ENCODE measurements around the gene AMY2A. TPM values are rescaled to one million over a fixed set of nuclear protein-coding genes. Genes with fewer than 3 reads are reported as not detected.

The AMY2A gene
- total and polyA plus RNA-seq, 9 of the 15 experiments (the other 6 are each of a cell fraction or from before 2014, with no cell fraction given): 0.33 TPM; not detected in 8

DNA sequence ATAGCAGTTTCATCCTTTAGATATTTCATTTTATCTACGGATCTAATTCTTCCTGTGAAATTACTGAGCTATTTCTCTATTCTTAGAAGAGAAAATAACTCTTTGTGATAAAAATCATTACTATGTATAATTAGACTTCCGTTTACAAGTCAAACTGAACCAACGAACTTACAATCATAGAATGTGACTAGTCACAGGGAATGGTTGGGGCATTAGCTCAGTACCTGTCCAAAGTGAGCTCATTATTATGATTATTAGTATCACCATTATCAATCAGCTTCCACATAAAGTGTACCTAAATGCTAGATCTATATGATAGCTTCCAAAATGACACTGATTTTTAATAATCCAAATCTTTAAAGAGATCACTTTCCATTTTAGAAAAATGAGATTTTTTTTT, 33.3 kb upstream of the AMY2A start:
- no peaks in the 10 kb centered on the region for H3K79me2 ChIP-seq (ENCODE audit: control insufficient read depth, insufficient read depth, low read length)
- no peak overlapping the region for H3K9ac ChIP-seq (ENCODE audit: insufficient read depth in 1 of 2, low read depth in 2 of 2, low read length in 2 of 2)
- FAIRE-seq (no peak), ATAC-seq (no peak), DNase-seq (ENCODE audit: extremely low read depth in 1 of 4, low spot score in 3 of 4) (no peak)
- BruUV-seq (replicated peaks): no TSS peak
- ChIA-PET POLR2A (interaction anchor here (0.7 kb wide), 1 partner anchor 10 kb away, joined by 3 read pairs; no protein-coding TSS in a partner anchor), CTCF (ENCODE audit: low intra/inter-chr PET ratio) (no interaction called here)
- no peaks in the 10 kb centered on the region for H4K20me1 ChIP-seq (replicated peaks; ENCODE audit: control insufficient read depth, insufficient read depth, low read length)
- no peaks in the 10 kb centered on the region for H3K36me3 ChIP-seq (ENCODE audit: control insufficient read depth, insufficient read depth, low read length)
- no peaks in the 10 kb centered on the region for H3K4me1 ChIP-seq (replicated peaks in 1 of 2; ENCODE audit: control insufficient read depth in 2 of 2, insufficient read depth in 2 of 2, low read length in 2 of 2)
- no peak overlapping the region for H3K4me3 ChIP-seq
- no peak overlapping the region for H3K27ac ChIP-seq (ENCODE audit: extremely low read depth, low read depth, low read length)
- H2AFZ ChIP-seq (ENCODE audit: low read depth, low read length): no peak overlapping the region
- 0% methylated on average over 3 of the region's 3 CpGs for WGBS (ENCODE audit: insufficient coverage, low coverage, missing lambda C conversion rate)
- no peak overlapping the region for H3K4me2 ChIP-seq (ENCODE audit: insufficient read depth, low read length)
- H3K9me1 ChIP-seq (ENCODE audit: control insufficient read depth, insufficient read depth, low read length): no peaks in the 10 kb centered on the region
- H3K9me3 ChIP-seq (replicated peaks; ENCODE audit: control insufficient read depth, insufficient read depth, low read depth, low read length): no peaks in the 10 kb centered on the region
- intact Hi-C loops (cut with micrococcal nuclease): no loop called here
- in situ Hi-C loops (cut with MboI): no loop called here
- H3K27me3 ChIP-seq (ENCODE audit: control insufficient read depth in 2 of 2, insufficient read depth in 2 of 2, low read length in 2 of 2): no peaks in the 10 kb centered on the region
- TF ChIP-seq EP400 (IDR thresholded peaks at IDR 0.05) (no peak), NR1H2 (CRISPR knock-in tag; IDR thresholded peaks at IDR 0.05) (no peak), ZNF707 (CRISPR knock-in tag; conservative IDR thresholded peaks at IDR 0.05) (no peak), NR4A1 (CRISPR knock-in tag; IDR thresholded peaks at IDR 0.05) (no peak), NR4A1 (tag; IDR thresholded peaks at IDR 0.05) (no peak)
- TF ChIP-seq, protein P1, sequence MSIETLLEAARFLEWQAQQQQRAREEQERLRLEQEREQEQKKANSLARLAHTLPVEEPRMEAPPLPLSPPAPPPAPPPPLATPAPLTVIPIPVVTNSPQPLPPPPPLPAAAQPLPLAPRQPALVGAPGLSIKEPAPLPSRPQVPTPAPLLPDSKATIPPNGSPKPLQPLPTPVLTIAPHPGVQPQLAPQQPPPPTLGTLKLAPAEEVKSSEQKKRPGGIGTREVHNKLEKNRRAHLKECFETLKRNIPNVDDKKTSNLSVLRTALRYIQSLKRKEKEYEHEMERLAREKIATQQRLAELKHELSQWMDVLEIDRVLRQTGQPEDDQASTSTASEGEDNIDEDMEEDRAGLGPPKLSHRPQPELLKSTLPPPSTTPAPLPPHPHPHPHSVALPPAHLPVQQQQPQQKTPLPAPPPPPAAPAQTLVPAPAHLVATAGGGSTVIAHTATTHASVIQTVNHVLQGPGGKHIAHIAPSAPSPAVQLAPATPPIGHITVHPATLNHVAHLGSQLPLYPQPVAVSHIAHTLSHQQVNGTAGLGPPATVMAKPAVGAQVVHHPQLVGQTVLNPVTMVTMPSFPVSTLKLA (conservative IDR thresholded peaks at IDR 0.05): no peak
- TF ChIP-seq, protein P2, sequence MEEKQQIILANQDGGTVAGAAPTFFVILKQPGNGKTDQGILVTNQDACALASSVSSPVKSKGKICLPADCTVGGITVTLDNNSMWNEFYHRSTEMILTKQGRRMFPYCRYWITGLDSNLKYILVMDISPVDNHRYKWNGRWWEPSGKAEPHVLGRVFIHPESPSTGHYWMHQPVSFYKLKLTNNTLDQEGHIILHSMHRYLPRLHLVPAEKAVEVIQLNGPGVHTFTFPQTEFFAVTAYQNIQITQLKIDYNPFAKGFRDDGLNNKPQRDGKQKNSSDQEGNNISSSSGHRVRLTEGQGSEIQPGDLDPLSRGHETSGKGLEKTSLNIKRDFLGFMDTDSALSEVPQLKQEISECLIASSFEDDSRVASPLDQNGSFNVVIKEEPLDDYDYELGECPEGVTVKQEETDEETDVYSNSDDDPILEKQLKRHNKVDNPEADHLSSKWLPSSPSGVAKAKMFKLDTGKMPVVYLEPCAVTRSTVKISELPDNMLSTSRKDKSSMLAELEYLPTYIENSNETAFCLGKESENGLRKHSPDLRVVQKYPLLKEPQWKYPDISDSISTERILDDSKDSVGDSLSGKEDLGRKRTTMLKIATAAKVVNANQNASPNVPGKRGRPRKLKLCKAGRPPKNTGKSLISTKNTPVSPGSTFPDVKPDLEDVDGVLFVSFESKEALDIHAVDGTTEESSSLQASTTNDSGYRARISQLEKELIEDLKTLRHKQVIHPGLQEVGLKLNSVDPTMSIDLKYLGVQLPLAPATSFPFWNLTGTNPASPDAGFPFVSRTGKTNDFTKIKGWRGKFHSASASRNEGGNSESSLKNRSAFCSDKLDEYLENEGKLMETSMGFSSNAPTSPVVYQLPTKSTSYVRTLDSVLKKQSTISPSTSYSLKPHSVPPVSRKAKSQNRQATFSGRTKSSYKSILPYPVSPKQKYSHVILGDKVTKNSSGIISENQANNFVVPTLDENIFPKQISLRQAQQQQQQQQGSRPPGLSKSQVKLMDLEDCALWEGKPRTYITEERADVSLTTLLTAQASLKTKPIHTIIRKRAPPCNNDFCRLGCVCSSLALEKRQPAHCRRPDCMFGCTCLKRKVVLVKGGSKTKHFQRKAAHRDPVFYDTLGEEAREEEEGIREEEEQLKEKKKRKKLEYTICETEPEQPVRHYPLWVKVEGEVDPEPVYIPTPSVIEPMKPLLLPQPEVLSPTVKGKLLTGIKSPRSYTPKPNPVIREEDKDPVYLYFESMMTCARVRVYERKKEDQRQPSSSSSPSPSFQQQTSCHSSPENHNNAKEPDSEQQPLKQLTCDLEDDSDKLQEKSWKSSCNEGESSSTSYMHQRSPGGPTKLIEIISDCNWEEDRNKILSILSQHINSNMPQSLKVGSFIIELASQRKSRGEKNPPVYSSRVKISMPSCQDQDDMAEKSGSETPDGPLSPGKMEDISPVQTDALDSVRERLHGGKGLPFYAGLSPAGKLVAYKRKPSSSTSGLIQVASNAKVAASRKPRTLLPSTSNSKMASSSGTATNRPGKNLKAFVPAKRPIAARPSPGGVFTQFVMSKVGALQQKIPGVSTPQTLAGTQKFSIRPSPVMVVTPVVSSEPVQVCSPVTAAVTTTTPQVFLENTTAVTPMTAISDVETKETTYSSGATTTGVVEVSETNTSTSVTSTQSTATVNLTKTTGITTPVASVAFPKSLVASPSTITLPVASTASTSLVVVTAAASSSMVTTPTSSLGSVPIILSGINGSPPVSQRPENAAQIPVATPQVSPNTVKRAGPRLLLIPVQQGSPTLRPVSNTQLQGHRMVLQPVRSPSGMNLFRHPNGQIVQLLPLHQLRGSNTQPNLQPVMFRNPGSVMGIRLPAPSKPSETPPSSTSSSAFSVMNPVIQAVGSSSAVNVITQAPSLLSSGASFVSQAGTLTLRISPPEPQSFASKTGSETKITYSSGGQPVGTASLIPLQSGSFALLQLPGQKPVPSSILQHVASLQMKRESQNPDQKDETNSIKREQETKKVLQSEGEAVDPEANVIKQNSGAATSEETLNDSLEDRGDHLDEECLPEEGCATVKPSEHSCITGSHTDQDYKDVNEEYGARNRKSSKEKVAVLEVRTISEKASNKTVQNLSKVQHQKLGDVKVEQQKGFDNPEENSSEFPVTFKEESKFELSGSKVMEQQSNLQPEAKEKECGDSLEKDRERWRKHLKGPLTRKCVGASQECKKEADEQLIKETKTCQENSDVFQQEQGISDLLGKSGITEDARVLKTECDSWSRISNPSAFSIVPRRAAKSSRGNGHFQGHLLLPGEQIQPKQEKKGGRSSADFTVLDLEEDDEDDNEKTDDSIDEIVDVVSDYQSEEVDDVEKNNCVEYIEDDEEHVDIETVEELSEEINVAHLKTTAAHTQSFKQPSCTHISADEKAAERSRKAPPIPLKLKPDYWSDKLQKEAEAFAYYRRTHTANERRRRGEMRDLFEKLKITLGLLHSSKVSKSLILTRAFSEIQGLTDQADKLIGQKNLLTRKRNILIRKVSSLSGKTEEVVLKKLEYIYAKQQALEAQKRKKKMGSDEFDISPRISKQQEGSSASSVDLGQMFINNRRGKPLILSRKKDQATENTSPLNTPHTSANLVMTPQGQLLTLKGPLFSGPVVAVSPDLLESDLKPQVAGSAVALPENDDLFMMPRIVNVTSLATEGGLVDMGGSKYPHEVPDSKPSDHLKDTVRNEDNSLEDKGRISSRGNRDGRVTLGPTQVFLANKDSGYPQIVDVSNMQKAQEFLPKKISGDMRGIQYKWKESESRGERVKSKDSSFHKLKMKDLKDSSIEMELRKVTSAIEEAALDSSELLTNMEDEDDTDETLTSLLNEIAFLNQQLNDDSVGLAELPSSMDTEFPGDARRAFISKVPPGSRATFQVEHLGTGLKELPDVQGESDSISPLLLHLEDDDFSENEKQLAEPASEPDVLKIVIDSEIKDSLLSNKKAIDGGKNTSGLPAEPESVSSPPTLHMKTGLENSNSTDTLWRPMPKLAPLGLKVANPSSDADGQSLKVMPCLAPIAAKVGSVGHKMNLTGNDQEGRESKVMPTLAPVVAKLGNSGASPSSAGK (IDR thresholded peaks at IDR 0.05): no peak

All from K562 (cell line).